Skin of body (tissue), 2 donors: Measurements from ENCODE around the gene PPM1M. TPM values are rescaled to one million over a fixed set of nuclear protein-coding genes. Genes with fewer than 3 reads are reported as not detected.
"Not testable (repeated sequence)": the region's sequence is repeated elsewhere in the genome, so short reads cannot be mapped to it uniquely, and the experiment has no call there.

Source experiments
- DNase-seq: peaks from one replicate; lab custom pipeline; 2025; lab: John Stamatoyannopoulos, UW
- total RNA-seq: library from RNA; depleted of rRNA; stranded (reverse); fragments of >200 nt; gene quantifications from one replicate; pipeline ENCODE4 v1.2.3, GENCODE V29; 2014

The PPM1M gene
- total RNA-seq, 1 donor from 2014 or later, result 9.5 TPM

DNA sequence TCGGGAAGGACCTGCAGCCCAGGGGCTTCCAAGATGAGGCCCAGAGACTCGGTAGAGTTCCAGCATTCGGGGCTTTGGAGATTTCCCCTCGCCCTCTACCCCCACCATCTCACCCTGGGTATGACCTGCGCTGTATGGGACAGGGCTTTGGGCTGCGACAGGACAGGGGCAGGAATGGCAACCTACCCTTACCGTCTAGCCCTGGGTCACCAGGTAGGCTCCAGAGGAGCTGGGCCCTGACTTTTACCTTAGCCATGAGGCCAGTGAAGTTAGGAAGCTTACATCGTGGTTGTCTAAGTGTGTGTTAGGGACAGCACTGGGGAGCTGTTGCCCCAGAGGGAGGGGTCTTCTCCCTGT, 683 bp downstream of the PPM1M start:
- no peak for DNase-seq

GRCh38 chr3:52246728-52247408, 1.3 kb downstream of the PPM1M start:
- no peak for DNase-seq

- no peak for DNase-seq
Measured at GRCh38 chr3:52247409-52248164, 2.0 kb downstream of the PPM1M start.

DNA sequence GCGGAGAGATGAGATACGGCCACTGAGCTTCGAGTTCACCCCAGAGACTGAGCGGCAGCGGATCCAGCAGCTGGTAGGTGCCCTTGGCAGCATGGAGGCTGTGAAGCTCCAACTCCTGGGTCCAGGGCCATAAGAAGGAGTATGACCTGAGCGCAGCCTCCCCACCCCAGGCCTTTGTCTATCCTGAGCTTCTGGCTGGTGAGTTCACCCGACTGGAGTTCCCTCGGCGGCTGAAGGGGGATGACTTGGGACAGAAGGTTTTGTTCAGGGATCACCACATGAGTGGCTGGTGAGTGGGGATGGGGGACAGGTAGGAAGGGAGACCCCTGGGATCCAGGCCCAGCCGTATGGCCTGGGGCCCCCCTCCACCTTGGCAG, 2.6 kb downstream of the PPM1M start:
- no peak for DNase-seq

- DNase-seq, result no peak
Measured at GRCh38 chr3:52248816-52249547, 3.4 kb downstream of the PPM1M start.

GRCh38 chr3:52249683-52250082, 4.1 kb downstream of the PPM1M start:
- DNase-seq, result no peak

GRCh38 chr3:52250122-52250521, 4.6 kb downstream of the PPM1M start:
- no peak for DNase-seq

DNA sequence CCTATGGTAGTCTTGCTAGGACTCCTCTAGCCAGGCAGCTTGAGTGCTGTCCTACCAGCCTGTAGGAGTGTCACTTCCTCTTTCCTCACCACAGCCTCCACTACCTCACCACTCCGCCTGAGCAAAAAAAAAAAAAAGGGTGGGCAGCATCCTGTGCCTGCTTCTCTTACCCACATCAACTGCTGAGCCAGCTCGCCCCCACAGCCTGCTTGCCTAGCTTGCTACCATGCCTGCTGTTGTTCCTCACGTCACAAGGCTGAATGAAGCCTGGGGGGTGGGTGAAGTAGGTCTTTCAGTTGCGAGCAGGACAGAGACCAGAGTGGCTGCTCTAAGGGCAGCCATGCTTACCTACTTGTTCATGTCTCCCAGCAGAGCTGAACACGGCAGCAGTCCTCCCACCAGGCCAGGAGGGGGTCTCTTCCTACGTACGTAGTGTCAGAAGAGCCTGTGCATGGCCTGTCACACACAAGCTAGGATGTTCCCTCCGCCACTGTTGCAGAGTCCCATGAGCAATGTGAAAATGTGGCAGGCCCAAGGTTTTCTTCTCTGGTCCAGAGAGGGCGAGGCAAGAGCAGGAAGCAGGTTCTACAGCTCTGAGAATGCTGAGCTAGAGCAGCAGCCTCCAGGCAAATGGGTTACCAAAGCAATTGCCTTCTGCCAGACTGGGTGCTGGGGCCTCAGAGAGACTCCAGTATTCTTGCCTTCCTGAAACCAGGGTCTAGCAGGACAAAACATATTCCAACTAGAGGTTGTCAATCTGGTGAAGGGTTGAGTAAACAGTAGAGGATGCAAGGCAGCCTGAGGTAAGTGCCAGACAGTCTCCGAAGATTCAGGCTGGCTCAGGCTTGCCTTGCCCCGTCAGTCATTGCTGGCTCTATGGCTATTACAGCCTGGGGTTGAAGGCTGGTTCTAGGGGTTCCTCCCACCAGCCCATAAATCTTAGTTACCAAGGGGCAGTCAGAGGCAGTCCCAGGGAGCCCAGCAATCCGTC, 8.1 kb downstream of the PPM1M start:
- DNase-seq, result no peak

GRCh38 chr3:52254608-52255007, 9.0 kb downstream of the PPM1M start:
- no peak for DNase-seq

DNA sequence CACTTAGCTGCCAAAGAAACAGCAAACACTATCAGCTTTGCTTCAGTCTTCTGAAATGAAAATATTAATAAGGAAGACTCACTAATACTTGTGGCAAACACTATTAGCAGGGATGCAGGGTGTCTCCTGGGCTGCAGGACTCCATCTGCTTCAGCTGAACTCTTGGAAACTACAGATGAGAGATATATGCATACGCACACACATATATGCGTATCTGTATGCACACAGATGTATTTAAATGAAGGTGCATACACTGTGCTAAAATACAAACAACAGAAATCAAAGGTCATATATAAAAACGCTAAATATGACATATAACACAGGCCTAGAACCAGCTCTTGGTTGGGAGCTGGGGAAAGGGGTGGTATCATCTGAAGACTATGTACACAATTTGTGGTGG, 10.6 kb downstream of the PPM1M start:
- no peak for DNase-seq

DNA sequence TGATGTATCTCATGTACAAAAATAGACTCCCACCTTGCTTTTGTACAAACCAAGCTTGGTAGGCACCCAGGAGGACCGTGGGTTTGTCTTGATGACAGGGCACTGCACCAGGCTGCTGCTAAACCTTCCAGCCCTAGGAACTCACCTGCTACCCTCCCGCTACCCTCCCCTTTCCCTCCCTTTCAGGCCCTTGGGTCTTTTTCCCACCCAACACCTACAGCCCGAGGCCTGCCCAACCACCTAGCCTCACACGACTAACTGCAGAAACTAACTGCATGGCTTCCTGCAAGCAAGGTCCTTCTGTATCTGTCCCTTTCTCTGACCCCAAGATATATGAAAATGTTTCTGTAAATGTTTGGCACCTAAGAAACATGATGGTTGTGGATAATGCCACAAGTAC, 11.1 kb downstream of the PPM1M start:
- DNase-seq, result no peak

GRCh38 chr3:52257911-52258310, 12.4 kb downstream of the PPM1M start:
- DNase-seq, result no peak

DNA sequence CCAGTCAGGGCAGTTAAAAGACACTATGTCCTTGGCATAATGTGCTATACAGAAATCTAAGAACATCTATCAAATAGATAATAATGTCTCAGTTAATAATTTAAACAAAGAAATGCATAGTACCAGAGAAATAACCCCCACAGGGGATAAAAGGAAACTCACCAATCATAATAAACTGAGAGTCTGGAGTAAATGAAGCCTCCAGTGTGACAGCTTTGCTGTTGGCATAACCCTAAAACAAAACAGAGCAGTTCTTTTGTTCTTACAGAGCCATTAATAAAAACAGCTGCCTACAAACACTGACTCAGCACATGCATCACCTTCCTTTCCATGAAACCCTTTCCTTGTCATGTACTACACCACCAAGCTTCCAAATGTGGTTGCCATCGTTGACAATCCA, 13.5 kb downstream of the PPM1M start:
- no peak for DNase-seq

DNA sequence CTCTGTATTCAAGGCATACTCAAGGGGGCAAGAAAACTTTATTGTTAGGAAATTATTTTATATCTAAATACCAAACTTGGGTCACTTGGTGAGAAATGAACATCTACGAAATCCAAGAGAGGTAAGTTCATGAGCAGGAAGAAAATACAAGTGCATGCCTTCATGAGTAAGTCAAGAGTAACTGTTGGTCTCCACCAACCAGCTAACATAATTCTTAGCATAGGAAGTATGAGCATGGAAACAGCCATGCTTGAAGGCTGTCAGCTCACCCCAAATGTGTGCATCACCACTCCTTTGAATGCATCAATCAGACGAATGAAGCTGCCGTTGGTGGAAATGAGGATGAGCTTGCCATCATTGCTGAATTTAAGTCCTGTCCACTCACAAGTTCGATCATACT, 13.9 kb downstream of the PPM1M start:
- no peak for DNase-seq

- no peak for DNase-seq
Measured at GRCh38 chr3:52262447-52262846, 16.9 kb downstream of the PPM1M start.

GRCh38 chr3:52265387-52265786, 19.8 kb downstream of the PPM1M start:
- DNase-seq, result no peak

DNA sequence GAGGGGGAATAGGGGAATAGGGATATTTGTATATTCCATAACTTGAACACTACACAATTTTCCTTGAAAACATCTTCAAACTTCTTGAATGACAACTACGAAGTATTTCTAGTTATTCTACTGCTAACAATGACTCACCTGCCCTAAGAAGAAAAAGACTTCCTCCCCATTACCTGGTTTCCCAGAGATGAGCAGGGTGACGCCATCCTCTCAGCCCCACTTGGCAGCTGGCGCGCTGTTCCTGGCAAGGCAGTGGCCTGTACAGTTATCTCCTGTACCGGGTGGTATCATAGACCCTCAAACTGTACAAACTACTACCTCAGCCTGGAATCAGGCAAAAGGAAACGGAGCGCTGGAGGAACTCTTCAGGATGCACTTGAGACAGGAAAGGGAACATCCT, 22.5 kb downstream of the PPM1M start:
- no peak for DNase-seq

DNA sequence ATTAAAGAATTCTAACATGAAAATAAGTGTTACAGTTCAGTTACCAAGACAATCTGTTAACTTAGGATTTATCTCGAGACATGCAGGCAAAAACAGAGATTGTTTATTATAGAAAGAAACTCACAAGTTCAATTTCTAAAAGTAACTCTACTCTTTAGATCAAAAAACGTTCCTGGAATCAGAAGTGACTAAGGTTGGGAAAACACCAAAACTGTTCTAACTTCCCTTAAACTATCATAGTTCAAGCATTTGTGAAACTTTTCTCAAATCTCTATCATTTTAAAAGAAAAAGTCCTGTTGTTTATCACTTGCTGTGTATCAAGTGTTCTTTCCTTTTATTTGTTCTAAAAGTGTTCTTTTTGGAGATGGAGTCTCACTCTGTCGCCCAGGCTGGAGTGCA, 24.2 kb downstream of the PPM1M start:
- DNase-seq, result no peak

DNA sequence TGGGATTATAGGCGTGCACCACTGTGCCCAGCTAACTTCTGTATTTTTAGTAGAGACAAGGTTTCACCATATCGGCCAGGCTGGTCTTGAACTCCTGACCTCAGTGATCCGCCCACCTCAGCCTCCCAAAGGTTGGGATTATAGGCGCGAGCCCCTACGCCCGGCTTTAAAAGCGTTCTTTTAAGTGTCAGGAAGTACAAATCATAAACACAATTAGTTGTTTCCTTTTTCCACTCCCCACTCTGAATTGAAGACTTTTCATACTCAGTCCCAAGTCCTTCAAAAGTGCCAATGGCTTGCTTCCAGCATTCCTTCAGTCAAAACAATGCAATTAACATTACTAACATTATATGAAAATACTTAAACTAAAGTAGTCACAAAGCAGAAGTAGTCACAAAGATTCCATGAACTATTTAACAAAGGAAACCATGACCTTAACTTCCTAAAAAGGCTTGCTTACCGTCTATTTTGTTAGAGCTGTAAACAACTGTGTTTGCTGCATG, 24.7 kb downstream of the PPM1M start:
- DNase-seq, result no peak

DNA sequence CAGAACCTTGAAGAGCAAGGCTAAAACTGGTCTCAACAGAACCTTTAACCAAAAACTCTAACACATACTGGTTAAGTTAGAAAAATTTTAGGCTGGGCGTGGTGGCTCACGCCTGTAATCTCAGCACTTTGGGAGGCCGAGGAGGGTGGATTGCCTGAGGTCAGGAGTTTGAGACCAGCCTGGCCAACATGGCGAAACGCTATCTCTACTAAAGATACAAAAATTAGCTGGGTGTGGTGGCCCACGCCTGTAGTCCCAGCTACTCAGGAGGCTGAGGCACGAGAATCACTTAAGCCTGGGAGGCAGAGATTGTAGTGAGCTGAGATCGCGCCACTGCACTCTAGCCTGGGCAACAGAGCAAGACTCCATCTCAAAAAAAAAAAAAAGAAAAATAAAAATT, 26.6 kb downstream of the PPM1M start:
- DNase-seq, result not testable (repeated sequence)

- DNase-seq, result no peak
Measured at GRCh38 chr3:52272831-52273230, 27.3 kb downstream of the PPM1M start.
